ENCODE measurements around the gene CCDC200. TPM values are rescaled to one million over a fixed set of nuclear protein-coding genes. Genes with fewer than 3 reads are reported as not detected.
A peak's percentile ranks its signal among the peaks of the same experiment; 100 is the strongest.
"Not testable (repeated sequence)": the region's sequence is repeated elsewhere in the genome, so short reads cannot be mapped to it uniquely, and the experiment has no call there.

The CCDC200 gene
- total RNA-seq, 1 experiment from 2014 or later, result not detected

DNA sequence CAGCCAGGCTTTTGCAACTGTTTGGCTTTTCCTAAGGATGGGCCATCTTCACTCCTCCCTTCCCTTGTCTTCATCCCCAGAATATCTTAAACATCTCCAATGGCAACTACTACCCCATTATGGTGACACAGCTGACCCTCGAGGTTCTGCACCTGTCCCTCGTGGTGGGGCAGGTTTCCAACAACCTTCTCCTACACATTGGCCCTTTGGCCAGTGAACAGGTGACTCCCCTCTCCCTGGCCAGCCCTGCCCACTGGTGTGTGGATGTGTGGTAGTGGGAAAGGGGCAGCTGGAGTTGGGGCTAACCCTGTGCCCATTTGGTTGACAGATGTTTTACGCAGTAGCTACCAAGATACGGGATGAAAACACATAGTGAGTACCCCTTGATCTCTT lies 12.1 kb downstream of the CCDC200 start:
- DNase-seq (ENCODE audit: low read depth), result no peak

DNA sequence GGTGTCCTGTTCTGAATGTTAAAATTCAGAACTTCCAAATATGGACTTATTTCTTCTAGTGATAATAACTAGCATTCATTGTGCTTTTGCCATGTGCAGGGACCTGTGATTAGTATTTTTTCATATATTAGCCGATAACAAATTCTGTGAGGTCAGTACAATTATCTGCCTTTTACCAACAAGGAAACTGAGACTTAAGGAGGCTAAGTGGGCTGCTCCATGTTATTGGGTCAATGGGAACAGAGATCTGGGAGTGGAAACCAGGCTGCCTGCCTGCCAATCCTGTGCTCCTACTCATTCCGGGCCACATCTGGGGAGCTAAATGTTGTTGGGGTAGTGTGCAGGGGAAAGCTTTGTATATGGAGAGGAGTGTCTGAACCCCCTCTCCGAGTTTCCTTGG lies 13.1 kb downstream of the CCDC200 start:
- DNase-seq (ENCODE audit: low read depth), result no peak

DNA sequence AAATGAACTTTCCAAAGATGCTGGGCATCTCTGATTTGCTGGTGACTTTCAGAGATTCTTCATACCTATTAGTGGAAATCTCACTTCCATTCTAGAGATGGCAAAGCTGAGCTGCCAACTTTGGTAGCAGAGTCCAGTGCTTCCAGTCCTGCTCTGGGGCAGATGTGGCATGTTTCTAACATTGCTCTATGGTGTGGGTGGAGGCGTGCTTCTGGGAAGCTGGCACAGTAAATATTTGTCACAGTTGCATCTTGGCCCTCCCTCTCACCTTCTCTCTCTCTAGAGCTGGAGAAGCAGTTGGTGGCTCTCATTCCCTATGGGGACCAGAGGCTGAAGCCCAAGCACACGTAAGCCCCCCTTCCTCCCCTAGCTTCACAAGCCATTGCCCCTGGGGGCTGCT lies 14.9 kb downstream of the CCDC200 start:
- no peak for DNase-seq (ENCODE audit: low read depth)

DNA sequence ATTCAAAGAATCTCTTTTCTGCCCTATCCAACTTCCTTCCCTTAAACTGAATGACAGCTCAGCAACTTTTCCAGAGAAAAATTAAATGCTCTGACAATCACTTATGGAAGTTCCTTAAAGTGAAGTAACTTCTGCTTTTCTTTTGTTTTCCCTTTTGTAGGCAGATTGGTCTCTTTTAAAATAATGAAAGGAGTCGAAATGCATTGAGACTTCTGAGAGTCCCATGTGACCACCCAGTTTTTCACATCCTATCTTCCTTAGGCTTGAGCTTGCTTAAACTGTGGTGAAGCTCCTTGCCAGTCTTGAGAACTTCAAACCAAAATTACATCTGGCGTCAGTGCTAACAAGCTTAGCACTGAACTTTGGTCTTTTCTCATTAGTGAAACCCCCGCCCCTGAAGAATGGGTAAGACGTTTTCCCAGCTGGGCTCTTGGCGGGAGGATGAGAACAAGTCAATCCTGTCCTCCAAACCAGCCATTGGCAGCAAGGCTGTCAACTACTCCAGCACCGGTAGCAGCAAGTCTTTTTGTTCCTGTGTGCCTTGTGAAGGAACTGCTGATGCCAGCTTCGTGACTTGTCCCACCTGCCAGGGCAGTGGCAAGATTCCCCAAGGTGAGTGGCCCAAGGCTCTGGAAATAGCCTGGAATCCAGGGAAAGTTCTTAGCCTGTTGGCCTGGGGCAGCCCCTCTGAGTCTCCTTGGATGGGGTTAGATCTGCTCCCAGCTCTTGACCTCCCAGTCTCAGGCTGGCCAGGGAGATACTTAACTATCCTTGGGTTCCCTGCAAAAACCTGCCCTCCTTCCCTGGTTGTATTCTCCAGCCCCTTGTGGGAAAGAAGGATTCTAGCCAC lies 15.6 kb downstream of the CCDC200 start:
- no peak for DNase-seq (ENCODE audit: low read depth)

DNA sequence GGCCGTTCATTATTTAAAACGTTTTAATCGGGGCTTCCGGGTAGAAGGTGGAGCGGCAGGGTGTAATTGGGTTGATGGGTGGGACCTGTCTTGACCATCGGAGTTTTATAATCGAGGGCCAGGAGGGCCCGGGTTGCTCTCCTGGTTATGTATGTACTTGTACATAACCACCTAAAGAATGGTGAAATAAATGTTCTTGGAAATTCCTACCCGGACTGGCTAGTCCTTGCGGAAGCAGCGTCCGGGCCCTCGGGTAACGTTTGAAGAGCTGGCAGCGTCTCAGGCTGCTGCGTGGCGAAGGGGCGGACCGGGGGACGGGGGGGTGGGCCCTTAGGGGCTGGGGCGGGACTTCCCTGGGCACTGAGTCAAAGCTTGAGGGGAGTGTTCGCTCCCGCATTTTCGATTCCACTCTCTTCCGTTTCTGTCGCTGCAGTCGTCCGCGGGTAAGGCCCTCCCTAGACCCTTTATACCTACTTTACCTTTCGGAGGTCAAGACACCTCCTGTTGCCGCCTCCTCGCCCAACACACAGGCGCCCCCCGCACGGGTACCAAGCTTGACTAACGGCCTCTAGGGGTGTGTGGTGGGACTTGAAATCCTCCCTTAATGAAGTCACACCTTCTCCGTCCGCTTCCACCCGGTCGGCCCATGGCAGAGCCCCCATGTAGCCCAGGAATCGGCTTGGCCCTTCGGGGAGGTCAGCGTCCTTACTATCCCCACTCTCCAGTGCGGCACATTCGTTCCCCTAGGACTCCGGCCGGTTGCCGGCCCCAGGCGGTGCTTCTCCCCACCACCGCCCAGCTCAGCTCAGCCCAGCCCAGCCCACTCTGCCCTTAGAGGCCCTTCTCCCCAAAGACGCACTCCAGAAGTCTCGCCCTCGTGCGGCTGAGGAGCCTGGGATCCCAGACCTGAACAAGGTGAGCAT lies 16.7 kb downstream of the CCDC200 start, which contains the start of gene TMEM106A:
TMEM106A (plus strand) TSS at position 396 of the 923 bp plus-strand sequence. CDS start 1,167 bp downstream, outside the sequence.
- DNase-seq (ENCODE audit: low read depth), result peak; percentile 85

DNA sequence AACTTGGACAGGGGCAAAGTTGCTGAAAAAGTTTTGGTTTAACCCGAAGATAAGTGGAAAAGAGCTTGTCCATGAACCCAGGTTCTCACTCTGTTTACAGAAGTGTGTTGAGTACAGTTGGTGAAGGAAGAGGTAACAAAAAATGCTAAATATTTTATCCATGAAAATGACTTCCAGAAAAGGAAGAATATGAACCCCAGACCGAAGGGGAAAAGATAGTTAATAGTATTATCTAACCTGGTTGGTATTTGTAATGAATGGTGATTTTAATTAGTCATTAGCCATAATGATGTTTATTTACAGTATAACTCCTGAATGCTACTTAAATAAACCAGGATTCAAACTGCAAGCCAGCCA lies 17.3 kb downstream of the CCDC200 start:
- no peak for DNase-seq (ENCODE audit: low read depth)

DNA sequence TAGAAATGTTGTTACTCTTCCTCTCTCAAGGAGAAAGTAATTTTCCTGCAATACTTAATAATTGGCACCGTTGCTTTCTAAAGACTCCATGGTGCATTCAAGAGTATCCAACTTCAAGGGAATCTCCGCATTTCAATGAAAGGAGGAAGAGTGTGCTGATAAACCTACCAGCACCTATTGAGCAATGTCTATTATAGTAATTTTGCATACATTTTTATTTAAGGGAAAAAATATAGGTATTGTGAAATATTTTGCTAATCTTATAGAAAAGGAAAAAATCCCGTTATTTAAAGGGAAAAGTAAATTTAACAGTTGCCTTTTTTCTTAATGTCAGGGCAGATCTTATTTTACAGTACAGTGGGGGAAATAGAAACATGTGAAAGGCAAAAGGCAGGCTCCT lies 17.8 kb downstream of the CCDC200 start:
- DNase-seq (ENCODE audit: low read depth), result no peak

DNA sequence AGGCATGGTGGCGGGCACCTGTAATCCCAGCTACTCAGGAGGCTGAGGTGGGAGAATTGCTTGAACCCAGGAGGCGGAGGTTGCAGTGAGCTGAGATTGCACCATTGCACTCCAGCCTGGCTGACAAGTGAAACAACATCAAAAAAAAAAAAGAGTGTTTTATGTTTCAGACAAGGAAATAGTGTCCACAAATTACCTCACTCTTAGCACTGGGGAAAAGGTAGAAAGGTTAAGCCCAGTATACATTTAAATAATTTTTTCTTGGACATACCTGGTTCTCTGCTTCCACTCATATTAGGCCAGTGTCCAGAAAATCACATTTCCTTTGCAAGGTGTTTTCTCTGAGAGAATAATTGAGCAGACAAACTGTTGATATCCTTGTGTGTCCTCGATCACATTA lies 25.4 kb downstream of the CCDC200 start:
- DNase-seq (ENCODE audit: low read depth), result not testable (repeated sequence)

DNA sequence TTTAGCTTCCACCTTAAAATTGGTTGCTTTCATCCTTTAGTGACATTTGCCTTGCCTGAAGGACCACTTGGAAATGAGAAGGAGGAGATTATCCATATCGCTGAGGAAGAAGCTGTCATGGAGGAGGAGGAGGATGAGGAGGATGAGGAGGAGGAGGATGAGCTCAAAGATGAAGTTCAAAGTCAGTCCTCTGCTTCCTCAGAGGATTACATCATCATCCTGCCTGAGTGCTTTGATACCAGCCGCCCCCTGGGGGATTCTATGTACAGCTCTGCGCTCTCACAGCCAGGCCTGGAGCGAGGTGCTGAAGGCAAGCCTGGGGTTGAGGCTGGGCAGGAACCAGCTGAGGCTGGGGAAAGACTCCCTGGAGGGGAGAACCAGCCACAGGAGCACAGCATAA lies 28.3 kb downstream of the CCDC200 start:
- DNase-seq (ENCODE audit: low read depth), result no peak

- no peak for DNase-seq (ENCODE audit: low read depth)
Measured at GRCh38 chr17:43199633-43200032, 28.8 kb downstream of the CCDC200 start.

- DNase-seq (ENCODE audit: low read depth), result no peak
Measured at GRCh38 chr17:43193251-43193650, 35.2 kb downstream of the CCDC200 start.

DNA sequence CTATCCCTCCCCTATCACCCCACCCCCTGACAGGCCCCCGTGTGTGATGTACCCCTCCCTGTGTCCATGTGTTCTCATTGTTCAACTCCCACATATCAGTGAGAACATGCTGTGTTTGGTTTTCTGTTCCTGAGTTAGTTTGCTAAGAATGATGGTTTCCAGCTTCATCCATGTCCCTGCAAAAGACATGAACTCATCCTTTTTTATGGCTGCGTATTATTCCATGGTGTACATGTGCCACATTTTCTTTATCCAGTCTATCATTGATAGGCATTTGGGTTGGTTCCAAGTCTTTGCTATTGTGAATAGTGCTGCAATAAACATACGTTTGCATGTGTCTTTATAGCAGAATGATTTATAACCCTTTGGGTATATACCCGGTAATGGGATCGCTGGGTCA lies 41.8 kb downstream of the CCDC200 start:
- DNase-seq (ENCODE audit: low read depth), result not testable (repeated sequence)

DNA sequence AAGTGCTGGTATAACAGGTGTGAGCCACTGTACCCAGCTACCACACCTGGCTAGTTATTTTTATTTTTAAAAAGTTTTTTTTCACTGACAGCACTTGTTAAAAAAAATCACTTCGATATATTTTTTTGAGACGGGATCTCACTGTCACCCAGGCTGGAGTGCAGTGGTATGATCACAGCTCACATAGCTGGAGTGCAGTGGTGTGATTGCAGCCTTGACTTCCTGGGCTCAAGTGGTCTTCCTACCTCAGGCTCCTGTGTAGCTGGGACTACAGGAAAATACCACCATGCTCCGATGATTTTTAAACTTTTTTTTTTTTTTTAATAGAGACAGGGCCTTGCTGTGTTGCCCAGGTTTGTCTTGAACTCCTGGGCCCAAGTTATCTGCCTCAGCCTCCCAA lies 44.5 kb downstream of the CCDC200 start:
- no peak for DNase-seq (ENCODE audit: low read depth)

DNA sequence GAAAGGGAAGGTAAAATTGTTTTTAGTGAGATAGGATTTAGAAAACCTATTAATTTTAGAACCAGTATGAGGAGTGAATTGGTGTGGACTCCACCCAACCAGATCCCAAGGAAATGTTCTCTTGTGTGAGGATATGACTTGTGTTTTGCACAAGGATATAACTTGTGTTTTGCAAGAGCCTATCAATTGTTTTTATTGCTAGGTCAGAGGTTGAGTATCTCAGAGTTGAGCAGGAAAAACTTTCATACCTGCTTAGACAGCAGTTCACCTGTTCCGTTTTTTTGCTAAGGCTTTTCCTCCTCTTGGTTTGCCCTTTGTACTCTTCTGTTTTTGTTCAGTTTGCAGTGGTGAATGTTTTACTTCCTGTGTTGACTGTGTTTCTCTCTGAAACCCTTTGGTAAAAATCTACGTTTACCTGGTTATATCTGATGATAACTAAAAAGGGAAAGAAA lies 52.3 kb downstream of the CCDC200 start:
- DNase-seq (ENCODE audit: low read depth), result no peak

DNA sequence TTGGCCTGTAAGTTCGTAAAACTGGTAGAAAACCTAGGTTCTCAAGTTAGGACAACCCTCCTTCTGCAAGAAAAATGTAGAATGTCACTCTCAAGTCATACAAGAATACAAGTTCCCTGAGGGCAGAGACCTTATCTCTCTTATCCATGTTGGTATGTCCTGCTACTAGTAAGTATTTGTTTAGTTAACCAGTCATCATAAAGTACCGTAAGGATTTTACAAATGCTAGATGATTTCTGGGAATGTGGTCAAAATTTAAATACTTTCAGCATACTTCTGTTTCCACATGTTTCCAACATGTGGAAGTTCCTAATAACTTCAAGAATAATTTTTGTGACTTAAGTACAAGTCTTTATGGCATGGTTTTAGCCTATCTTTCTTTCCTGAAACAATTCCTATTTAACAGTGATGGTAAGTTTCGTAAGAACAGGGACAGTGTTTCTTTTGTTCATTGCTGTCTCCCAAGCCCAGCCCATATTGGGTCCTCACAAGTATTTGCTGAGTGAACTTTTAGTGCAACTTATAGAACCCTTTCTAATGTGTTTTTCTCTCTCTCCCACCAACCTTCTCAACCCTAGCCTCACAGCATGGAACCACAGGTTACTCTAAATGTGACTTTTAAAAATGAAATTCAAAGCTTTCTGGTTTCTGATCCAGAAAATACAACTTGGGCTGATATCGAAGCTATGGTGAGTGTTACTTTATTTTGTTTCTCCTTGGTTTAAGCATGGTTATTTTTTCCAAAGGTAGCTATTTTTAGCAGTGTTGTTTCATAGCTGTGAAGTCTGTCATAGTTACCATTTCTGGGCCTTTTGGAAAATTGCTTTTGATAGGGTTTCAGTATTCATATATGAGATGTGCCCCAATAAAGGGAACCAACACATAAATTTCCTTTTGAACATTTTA lies 53.0 kb downstream of the CCDC200 start:
- no peak for DNase-seq (ENCODE audit: low read depth)

GRCh38 chr17:43171586-43172487 lies 56.6 kb downstream of the CCDC200 start:
- DNase-seq (ENCODE audit: low read depth), result peak; percentile 83
